HG02943 (cell line): ENCODE results near the gene PPIL1.

Experiments used
- ATAC-seq: cut with Tn5 transposase; IDR thresholded peaks from one replicate; pipeline ENCODE4 v1.9.1; 2021; ENCODE audit warnings: mild to moderate bottlenecking, low read depth, moderate library complexity; ENCODE audit not compliant: unreplicated experiment

Gene PPIL1

DNA sequence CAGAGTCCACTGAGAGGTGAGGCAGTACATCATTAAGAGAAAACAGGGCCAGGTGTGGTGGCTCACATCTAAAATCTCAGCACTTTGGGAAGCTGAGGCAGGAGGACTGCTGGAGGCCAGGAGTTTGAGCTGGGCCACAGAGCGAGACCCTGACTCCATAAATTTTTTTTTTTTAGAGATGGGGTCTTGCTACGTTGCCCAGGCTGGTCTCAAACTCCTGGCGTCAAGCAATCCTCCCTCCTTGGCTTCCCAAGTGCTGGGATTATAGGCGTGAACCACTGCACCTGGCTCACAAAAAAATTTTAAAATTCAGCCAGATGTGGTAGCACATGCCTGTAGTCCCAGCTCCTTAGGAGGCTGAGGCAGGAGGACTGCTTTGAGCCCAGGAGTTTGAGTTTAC, 17.3 kb downstream of the PPIL1 start:
- no peak for ATAC-seq

DNA sequence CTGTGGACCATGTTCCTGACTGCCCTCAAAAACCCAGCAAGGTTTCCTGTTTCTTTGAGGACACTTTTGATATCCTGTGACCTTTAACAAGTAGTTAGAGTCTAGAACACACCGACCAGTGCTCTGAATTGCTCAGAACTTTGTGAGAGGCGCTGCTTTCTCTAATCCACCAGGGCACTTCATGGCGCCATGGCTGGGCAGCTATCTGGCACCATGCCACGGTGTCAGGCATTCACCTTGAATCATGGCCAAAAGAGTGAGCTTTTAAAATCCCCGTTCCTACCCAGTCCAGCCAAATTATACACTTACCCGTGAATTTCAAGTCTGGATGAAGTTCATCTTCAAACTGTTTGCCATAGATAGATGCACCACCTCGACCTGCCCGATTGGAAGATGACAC, 18.3 kb downstream of the PPIL1 start:
- ATAC-seq, result no peak

DNA sequence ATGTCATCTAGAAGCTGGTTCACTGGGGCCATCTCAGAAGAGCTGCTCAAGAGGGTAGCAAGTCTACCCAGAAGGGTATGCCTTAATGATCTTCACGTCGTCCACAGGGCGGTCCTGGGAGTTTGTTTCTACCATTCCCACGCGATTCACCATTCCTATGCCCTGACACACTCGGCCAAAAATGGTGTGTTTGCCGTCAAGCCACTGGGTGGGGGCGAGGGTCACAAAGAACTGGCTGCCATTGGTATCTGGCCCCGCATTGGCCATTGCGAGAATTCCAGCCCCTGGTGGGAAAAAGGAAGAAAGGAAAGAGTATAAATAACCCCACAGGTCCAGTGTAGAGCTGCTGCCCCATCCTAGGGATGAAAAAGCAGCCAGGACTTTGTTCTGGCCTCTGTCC, 18.9 kb downstream of the PPIL1 start:
- ATAC-seq, result no peak

DNA sequence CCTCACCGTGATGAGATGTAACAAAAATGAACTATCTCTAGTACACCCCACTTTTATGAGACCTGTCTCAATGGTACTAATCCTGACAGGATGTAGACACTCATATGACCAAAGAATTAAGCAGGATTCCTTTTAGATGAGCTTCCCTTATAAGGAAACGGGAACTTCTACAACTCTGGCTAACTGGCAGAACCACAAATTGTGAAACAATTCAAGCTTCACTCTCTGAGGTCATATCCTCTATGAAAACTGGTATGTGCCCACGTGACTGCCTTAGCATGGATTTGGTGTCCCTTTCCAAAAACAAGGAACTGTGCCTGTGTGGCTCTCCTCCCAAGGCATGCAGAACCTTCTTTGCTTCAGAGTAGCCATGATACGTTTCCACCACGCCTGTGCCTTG, 21.3 kb downstream of the PPIL1 start:
- ATAC-seq, result no peak

DNA sequence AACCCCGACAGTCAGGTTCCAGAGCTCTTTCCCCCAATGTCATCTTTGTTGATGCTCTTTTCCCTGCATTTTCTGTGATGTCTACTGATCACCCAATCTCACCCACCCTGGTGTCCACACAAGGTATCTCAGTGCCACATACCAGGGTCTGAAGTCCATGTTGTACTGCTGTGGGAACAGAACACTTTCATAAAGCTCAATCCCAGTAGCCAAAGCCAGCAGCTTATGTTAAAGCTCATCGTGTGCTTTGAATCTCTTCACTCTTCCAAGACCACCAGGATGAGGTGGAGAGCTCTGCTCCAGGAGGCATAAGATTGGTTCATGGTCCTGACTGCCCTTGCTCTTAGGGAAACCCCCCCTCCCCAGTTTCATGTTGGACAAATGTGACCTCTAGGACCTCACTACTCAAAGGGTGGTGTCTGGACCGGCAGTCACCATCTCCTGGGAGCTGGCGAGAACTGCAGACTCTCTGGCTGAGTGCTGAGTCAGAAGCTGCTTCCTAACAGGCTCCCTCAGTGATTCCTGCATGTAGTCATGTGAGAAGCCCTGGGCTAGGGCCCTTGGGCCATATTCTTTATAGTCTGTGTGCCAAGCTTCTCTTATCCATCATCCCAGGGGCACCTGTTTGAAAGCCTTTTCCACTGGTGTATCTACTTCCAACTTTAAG, 22.0 kb downstream of the PPIL1 start:
- no peak for ATAC-seq

DNA sequence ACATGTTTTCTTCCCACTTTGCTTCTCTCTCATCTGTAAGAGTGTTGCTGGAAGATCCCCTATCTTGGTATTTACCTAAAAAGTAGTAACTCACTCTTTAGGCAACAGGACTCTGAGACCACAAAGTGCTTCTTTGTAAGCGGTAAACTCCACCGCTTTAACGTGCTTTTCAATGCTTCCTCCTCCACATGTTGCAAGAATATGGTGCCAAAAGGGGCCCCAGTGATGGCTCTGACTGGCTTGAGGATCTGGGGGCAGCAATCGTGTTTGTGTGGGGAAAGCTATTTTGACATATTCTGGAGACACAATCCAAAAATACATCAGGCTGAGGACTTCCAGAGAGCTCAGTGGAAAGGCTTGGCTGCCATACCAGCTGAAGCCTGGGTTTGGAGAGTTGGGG, 23.0 kb downstream of the PPIL1 start:
- ATAC-seq, result no peak

DNA sequence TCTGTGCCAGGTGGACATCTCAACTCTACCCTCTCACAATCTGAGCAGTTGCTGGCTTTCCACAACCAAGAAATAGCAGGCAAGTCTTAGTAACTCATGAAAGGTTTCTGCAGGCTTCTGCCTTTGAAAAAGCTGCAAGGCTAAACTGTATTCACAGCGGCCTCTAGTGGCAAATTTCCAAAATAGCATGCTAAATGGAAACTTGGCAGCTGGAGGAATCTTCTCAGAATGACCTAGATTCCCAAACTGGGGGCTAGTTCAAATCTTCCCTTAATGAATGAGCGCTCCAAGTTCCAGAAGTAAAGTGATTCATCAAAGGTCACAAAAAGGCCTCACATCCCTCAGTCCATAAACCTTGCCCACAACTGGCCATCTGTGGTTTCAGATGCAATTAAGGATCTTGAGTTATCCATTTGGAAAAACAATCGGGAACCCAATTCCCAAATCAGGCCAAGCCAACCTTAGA, 23.4 kb downstream of the PPIL1 start:
- no peak for ATAC-seq

DNA sequence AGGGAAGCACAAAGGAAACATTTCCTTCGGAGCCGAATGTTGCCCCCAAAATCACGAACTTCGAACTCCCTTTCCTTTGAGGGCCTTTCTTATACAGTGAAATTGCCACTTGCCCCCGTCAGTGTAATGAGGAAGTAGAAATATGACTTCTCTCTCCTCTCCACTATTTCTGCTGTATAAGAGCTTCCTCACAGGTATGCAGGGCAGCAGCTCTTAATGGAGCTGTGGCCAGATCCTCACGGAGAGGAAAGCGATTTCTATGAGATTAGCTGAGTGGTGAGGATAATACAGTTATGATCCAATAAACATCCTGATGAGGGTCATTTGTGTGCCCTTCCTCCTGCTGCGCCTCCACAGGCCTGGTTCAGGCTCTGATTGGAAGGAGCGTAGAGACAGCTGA, 24.6 kb downstream of the PPIL1 start:
- ATAC-seq, result no peak

DNA sequence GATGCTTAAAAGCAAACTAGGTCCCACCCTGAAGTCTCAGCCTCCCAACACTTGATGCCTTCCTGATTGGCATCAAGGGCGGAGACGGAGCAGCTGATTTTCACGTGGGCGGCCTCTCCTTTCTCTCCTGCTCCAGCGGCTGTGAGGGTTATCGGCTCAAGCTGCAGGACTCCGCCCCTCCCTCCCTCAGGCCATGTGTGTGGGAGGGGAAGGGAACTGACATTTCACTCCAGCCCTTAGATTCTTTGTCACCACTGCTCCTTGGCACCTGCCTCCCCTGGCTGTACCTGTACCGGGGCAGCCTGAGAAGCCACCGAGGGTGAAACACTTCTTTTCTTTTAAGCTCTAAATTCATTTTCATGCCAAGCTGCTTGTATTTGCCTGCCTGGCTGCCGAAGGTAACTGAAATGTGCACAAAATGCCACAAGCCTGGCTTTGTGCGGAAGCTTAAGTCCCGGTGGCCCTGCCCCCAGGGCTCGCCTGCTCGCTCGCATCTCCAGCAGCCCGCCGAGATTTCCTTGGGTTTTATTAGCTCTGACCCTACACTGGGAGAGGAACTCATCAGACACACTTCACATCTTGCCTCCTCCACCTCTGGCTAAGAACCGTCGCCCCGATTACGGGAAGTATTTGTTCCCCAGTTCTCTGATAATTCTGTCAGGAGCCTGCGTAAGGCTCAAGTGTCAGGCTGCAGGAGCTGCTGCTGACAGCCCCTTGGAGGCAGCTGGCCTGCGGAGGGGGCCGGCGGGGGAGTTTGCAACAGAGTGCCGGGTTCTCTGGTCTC, 25.8 kb downstream of the PPIL1 start:
- no peak for ATAC-seq

DNA sequence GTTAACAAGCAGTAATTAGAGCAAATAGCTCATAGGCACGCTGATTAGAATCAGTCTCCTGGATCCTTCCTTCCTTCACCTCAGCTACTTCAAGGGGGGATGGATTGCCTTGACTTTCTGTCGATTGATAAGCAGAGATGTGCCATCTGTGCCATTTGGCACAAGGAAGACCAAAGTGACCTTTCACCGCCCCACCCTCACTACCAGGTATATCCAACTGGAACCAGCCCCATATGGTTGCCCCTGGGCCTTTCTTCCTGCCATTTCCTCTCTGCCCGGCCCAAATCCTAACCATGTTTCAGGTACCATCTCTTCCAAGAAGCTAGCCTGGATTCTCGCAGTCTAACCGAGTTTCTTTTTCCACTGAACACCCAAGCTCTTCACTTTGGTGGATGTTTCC, 26.6 kb downstream of the PPIL1 start:
- ATAC-seq, result no peak

DNA sequence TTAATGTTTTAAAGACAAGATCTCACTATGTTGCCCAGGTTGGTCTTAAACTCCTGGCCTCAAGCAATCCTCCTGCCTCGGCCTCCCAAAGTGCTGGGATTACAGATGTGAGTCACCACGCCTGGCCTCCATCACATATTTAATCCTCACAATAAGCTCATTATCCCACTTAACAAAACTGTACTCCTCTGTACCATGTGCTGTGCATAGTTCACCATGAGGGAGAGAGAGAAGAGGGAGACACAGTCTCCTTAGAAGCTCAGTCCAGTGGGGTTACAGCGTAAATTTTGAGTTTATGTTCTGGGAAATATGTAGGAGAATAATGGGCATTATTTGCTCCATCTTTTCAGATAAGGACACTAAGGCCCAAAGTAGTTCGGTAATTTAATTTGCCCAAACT, 27.5 kb downstream of the PPIL1 start:
- ATAC-seq, result no peak

DNA sequence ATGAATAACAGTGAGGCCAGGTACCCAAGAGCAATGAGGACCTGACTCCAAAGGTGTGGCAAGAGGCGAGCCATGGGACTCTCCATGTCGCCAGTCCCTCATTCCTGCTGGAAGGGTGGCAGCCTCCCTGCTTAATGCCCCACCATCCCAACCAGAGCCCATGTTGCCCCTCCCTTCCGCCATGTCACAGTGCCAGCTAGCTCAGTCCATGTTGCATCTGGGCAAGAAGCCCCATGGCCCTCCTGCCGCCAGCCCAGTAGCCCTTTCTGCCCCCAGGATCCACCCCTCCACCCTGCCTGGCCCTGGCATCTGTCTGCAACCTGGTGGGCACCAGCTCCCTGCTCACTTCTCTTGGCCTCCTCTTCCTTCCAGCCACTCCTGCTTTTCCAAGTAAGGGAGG, 29.4 kb downstream of the PPIL1 start:
- no peak for ATAC-seq

DNA sequence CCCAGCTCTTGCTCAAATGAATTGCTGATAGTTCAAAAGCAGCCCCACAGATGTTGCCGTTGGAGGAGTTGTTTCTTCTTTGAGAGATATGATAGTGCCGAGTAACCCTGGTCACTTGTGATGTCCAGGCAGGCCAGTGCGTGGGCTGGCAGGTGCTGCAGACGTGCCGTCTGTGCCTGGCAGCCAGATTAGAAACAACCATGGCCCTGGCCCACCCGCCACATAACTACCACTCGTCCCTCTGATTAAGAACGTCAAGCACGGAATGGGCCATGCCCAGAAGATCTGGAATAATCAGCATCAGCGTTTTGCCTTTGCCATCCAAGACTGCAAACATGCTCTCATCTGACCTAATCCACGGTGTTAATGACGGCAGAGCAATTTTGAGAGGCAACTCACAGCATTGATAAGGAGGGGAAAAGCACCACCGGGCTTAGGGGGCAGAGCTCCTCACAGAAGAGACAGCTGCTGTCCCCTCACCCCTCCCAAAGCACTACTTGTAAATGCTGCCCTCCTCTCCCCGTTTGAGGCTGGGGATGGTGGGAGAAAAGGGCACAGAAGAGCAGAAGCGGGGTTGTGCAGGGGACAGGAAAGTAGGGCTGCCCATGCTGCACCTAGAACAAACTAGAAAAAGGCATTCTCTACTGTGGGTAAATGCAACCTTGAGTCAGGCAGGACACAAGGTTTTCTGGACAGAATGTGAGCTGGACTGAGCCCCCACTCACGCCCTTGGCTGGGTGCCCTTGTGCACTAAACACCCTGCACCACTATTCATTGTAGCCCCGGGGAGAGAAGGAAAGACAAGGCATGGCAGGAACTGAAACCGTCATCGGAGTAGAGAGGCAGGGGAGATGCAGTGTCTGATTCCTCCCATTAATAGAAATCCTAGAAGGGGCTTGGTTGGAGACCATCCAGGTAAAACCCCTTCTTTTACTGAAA, 30.1 kb downstream of the PPIL1 start:
- ATAC-seq, result no peak

DNA sequence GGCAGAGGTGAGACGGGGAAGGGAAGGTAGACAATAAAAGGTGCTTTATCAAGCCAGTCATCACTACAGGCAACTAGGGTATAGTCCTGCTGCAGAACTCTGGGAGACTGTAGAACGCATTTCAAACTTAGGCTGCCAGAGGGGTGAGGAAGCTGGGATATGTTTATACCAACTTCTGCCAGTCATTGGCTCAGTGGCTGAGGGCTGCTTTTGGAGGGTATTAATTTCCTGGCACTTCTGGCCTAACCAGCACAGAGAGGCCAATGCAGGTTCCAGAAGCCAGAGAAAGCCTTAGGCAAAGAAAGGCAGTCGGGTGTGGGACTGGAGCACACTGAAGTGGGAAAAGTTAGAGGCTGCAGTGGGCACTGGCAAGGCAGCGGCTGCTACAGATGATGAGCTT, 31.4 kb downstream of the PPIL1 start:
- no peak for ATAC-seq

DNA sequence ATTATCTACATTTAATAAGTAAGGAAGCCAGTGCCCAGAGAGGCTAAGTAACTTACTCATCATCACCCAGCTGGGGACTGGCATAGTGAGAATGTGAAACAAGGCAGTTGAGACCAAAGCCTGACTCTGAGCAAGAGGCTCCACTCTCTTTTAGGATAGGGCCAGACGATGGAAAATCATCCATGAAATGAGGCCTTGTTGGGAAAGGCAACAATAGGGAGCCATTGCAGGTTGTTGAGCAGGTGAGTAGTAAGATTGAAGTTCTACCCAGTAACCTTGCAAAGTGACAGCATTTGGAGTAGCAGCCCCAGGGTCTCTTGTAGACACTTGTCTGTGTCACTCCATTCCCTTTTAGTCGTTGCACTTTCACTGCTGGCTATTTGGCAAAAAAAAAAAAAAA, 32.8 kb downstream of the PPIL1 start:
- ATAC-seq, result no peak

DNA sequence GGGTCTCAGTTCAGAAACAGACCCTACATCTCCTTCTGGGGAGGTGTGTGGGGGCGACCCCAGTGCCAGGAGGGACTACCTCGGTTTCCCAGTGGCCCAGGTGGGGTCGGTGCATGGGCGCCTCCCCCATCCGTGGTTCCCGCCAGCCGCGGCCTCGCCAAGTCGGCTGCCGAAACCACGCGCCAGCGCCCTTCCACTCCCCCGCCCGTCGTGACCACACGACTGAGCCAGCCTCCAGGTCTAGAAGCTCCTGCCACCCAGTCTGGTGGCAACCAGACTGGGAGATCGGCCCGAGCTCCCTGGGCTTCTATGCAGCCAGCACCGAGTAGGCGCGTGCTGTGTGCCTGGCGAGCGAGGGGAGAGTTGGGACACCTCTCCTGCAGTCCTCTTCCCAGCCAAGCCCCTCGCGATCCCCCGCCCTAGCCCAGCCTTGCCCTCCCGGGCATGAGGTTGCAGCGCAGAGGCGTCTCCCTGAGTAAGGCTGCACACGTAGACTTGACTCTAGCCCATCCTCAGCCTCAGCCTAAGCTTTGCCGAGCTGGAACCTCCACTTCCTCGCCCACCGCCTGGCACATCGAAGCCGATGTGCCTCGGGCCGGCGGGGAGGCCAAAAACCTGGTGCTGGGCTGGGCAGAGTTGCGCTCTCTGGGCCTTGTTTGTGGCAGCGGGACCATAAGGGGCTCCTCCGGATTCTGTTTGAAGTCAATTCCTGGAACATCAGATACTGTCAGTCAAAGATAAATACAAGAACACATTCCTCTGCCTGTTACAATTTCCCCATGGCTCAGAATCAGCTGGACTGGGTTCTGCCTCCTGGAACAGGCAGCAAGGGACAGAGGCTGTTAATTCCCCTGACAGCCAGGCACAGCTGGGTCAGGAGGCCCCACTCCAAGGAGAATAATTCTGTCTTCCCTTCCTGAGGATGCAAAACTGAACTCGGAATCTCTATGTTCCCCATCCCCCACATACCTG, 33.9 kb downstream of the PPIL1 start:
- no peak for ATAC-seq

DNA sequence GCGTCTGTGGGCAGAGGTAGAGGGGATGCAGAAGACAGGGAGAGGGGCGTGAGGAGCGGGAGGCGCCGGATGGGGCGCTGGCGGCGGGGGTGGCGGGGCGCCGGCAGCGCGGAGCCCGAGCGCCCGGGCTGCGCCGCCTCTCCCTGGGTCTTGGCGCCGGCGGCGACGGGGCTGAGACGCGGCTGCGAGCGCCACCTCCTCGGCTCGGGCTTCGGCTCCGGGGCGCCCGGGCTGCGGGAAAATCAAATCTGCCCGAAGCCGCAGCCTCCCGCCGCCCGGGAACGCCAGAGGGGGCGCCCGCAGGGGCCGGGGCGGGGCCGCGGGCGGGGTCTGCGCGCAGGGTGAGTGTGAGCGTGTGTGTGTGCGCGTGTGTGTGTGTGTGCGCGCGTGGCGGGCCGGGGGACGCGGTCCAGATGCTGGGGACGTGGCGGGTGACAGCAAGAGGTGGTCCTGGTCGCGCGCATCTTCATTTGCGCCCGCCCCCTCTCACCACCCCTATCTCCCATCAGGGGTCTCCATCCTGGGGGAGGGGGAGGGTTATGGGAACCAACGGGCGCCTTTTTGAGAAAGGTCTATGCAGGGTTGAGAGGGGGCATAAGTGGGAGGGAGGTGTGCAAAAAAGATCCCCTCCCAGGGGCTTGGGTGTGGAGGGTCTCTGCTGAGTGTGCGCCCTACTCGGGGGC, 34.7 kb downstream of the PPIL1 start:
- ATAC-seq, result no peak

DNA sequence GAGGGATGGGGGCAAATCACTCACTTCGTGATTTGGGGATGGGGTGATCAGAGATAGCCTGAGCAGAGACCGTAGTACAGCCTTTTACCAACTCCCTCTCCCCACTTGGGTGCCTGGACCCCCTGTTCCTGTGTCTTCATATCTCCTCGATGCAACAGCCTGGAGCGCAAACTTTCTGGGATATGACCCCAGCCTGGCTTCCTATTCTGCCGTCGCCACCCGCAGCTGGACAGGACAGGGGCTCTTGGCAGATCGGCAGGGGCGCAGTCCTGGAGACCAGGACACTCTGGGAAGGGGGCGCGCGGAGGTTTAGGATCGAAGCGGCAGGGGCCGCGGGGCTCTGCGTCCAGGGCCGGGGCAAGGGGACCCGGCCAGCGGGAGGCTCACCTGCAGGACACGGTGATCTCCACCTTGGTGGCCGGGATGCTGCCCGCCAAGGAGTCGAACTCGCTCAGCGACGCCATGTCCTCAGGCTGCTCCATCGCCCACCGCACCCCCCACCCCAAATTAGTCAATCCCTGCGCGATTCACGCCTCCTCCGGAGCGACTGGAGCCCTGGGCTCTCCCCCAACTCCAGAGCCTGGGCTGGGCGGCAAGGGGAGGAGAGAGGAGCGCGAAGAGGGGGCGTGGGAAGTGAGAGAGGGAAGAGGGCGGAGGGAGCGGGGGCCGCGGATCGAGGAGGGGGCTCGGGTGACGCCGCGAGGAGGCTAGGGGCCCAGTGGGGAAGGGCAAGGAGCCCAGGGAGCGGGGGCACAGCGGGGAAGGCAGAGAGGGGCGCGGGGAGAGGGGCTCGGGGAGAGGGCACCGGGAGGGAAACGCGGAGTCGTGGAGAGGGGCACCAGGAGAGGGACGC, 35.5 kb downstream of the PPIL1 start, which contains the start of gene CPNE5:
Gene CPNE5 (minus strand): TSS at position 549 of the 853 bp plus-strand sequence. CDS start 67 bp downstream, at position 482.
- no peak for ATAC-seq
